Stimulated activated CD4-positive, alpha-beta T cell treated with anti-CD3 and anti-CD28 coated beads, TNF-alpha, amount 100 ng/mL, for 48 hours (primary cell): ENCODE measurements around the gene MAMSTR.
"Not testable (repeated sequence)": the region's sequence is repeated elsewhere in the genome, so short reads cannot be mapped to it uniquely, and the experiment has no call there.

Source experiments
- DNase-seq, 3 donors: peaks; one replicate each; pipeline ENCODE4 v3.0.0-alpha.2; 2020; ENCODE audit warnings: low read depth in 3 of 3

Gene MAMSTR

DNA sequence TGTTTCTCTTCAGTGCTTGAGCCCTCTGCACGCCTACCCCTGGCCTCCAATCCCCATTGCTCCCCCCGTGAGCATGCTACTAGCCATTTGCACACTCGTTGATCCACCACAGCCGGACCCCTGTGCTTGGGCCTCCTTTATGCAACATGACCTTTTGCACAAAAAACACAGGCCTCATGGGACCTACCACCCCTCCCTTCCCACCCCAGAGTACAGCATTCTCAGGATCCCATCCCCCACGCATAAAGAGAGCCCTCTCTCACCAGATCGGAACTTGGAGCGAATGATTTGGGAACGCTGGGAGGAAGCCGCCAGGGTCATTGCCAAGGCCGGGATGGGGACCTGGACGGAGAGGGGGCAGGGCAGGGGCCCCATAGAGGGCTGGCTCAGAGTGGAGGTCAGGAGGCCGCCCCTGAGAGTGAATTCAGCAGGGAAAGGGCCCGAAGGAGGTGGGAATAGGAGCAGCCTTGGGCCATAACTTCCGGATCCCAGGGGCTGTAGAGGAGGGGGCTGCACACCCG is 754 bp downstream of the MAMSTR start:
- no peak for DNase-seq

DNA sequence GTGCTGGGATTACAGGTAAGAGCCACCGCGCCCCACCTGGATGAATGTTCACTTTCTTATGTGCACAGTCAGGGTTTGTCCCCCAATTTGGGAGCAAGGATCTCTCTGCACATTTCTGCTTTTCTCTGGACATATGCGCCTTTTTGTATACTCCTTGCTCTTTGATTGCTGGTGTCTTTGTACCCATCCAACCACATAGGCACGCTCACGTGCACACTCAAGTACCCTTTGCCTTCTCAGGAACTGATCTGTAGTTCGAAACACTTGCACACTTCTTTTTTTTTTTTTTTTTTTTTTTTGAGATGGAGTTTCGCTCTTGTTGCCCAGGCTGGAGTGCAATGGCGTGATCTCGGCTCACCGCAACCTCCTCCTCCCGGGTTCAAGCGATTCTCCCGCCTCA is 1.4 kb downstream of the MAMSTR start:
- DNase-seq = not testable (repeated sequence)

DNA sequence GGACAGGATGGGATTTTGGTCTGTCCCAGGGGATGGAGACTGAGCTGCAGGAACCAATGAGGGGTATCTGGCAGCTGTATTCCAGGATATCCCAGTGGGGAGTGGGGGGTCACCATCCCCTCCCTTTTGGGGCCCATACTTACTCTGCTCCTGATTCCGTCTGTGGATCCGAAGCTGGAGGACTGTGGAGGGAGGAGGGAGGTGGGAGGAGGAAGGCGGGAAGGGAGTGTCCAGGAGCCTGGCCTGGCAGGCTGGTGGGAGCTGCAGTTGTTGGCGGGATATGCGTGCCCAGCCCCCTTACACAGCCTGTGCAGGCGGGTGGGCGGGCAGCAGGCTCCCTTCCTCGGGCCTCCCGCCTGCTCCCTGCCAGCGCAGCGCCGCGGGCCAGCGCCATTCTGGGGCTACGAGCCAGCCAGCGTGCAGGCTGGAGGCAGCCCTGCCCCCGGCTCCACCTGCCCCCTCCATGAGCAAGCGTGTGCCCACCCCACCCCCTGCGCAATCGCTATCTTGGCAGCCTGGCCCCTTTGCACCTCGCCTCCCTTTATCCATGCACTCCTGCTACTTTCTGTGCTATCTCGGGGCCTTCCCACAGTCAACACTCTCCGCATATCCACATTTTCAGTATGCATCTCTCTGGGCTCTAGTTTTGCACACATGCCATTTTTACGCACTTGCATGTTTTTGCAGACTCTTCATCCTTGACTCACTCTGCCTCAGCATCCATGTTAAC is 2.8 kb downstream of the MAMSTR start:
- no peak for DNase-seq

DNA sequence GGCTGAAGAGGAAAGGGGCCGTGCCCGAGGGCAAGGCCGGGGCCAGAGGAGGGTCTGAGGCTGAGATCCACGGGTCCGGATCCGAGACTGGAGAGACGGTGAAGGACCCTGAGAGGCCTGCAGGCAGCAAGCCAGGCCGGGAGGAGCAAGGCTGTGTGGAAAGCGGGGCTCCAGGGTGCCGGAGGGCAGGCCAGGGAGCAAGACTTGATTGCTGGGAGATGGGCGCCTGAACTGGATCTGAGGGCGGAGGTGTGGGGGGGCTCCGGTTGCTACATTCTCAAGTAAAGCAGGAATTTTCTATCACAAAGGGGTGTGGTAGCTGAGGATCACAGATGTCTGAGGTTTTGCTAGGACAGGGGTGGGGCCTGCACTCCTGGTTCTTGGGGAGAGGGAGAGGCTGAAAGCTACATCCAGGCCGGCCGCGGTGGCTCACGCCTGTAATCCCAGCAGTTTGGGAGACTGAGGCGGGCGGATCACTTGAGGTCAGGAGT is 3.8 kb downstream of the MAMSTR start:
- DNase-seq = no peak

DNA sequence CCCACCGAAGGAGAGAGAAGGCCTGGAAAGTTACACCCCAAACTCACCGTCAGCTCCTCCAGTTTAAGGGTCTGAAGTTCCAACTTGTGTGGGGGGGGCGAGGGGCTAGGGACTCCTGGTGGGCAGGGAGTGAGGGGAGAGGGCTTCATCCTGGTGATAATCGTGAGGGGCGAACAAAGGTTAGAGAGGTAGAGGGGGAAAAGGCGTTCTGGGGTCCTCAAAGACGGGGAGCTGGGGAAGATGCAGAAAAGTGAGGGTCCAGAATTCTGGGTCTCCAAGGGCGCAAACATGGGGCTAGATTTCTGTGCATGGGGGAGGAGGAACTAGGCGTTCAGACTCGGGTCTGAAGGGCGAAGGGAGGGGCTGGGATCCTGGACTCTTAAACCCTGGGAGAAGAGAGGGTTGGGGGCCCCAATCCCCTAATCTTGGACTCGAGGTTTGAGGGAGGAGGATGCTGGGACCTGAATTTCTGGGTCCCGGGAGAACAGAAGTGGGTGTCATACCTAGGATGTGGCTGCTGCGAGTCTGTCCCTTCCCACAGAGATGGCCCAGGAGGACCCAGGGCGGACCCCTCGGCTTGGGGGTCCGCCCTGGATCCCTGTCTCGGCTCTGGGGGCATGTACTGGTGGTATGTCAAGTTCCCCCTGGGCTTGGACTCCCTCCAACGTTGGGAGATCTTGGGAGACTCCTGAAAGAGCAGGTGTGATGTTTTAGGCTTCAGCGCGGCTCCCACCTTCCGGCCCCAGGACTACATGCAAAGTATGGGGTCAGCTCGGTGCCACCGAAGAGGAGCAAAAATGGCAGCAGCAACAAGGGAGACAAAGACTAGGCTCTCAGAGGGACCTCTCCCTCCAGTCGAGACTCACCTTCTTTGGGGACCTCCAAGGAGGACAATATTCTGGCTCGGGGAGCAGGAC is 4.5 kb downstream of the MAMSTR start:
- no peak for DNase-seq

DNA sequence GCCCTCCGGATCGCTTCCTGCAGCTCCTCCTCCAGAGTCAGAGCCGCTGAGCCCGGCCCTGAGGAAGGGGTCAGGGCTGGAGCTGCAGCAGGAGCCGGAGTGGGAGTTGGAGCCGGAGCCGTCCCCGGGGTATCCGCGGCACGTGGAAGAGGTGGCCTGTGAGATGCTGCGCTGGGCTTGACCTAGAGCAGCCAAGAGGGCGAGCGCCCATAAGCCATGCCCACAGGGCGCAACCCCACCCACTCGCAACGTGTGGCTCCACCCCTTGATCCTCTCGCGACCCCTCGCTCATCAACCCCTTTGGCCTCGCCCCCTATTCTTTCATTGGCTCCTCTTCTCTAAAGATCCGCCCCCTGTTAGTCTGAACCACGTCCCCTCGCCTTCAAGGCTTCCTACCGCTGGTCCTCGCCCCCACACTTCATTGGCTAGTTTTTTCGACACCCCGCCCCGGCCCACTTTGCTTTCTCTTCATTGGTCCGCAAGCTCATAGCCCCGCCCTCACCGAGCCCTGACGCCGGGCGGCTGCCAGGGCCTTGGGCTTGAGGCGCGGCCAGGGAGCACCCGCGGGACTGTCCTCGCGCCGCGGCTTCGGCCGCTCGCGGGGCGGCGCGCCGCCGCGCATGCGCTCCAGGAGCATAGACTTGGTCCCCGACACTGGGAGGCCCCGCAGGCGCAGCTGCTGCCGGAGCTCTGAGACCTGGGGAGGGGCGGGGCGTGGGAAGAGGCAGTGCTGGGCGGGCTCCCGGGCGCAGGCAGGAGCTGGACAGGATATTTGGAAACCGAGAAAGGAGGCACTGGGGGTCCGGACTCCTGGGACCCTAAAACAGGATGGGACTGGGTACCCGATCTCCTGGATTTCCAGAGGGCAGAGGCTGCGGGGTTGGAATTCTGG is 5.4 kb downstream of the MAMSTR start:
- DNase-seq = peak; percentile 97 to 98 (median 97)

DNA sequence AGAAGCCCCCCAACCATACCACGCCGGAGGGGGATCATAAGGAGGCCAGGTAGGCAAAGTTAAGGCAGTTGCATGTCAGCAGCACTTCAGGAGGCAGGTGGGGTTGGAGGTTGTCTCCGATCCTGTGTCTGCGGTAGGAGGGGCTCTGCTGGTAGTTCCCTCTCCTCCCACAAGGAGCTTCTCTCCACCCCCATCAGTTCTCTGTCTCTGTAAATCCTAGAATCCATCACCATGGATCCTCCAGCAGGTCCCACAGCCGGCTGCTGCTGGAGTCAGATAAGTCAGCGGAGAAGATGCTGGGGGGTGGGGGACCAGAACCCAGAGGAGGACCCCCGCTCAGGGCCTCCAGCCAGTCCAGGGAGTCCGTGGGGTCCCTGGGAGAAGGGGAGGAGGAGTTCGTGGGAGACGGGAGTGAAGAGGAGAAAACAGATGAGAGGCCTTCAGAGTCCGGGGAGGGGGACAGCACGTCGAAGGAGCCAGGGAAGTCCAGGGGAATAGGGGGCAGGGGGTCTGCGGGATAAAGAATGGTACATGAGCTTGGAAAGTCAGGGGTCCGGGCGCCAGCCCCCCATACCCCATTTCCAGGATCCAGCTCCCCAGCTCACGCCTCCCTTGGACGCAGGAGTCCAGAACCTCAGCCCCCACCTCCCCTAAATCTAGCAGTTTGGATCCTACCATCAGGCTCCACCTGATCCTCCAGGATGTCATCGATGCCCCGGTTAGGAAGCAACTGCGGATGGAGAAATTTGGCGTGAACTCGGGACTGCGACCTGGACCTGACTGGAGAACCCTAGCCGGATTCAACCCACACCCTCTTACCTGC is 6.3 kb downstream of the MAMSTR start:
- no peak for DNase-seq

DNA sequence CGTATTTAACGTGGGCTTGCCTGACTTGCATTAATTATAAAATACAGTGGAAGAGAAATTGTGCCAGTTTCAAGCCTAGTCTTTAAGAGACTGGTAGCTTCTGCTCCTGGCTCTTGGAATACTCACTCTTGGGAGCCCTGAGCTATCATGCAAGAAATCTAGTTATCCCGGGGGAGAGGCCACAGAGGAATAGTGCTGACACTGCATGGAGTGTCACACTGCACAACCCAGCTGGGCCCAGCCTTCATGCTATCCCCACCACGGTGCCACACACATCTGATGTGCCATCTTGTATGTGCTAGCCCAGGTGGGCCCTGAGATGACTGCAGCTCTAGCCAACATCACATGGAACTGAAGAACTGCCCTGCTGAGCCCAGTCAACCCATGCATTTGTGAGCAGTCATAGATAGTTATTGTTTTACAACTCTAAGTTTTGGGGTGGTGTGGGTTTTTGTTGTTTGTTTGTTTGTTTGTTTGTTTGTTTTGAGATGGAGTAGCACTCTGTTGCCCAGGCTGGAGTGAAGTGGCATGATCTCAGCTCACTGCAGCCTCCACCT is 8.3 kb downstream of the MAMSTR start:
- DNase-seq = no peak

DNA sequence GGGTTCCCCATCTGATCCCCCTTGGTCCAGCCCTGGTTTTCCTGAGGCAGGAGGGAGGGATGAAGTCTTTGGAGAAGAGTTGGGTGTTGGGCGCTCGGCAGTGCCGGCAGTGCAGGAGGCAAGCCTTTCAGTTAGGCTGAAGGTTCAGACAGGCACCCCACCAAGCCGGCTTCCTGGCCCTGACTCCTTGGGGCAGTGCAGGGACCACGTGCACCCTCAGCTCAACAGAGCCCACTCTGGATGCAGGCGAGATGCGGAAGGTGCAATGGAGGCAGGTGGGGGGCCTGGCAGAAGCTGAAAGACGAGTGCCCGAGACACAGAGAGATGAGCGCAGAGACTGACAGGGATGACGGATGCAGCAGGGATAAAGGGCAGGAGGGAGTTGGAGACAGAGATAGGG is 11.1 kb downstream of the MAMSTR start:
- DNase-seq = no peak

DNA sequence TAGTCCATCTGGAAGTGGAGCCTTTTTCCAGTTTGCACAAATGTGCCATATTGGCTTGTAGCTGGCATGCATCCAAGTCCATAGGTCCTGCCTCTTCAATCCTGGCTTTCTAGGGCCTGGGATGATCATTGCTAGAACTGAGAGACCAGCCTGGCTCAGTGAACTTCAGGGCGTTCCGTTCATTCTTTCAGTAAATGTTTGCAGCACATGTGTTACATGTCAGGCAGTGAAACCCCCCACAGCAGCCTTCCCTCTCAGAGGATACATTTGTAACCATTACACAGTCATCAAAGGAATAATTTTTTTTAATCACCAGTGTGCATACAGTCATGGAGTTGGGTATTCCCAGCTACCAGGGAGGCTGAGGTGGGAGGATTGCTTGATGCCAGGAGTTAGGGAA is 14.1 kb downstream of the MAMSTR start:
- DNase-seq = no peak

DNA sequence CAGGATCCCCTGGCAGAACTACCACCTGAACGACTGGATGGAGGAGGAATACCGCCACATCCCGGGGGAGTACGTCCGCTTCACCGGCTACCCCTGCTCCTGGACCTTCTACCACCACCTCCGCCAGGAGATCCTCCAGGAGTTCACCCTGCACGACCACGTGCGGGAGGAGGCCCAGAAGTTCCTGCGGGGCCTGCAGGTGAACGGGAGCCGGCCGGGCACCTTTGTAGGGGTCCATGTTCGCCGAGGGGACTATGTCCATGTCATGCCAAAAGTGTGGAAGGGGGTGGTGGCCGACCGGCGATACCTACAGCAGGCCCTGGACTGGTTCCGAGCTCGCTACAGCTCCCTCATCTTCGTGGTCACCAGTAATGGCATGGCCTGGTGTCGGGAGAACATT is 16.2 kb downstream of the MAMSTR start:
- DNase-seq = no peak

DNA sequence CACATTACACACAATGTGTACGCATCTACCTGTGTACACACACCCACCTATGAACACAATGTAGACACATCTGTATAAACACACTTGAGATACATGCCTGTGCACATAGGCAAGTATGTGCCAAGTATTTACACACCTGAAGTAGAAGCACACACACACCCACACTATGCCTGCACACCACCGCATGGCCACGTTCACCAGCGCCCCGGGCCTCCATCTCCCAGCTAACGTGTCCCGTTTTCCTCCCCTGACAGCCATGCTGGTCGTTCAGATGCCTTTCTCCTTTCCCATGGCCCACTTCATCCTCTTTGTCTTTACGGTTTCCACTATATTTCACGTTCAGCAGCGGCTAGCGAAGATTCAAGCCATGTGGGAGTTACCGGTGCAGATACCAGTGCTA is 16.8 kb downstream of the MAMSTR start:
- no peak for DNase-seq

DNA sequence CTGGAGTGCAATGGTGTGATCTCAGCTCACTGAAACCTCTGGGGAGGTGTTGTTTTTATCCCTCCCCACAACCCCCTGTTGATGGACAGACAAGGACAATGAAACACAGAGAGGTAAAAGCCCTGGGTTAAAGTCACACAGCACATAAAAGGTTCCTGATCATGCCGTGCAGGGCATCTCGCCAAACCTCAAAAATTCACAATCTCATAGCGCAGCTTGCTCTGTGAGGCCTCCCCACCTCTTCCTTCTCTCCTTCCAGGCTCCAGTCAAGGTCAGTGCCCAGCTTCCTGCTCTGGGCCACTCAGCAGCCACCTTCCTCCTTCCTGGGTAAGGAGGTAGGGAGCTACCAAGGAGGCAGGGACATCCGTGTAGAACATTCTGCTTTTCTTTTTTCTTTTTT is 21.5 kb downstream of the MAMSTR start:
- DNase-seq = no peak

DNA sequence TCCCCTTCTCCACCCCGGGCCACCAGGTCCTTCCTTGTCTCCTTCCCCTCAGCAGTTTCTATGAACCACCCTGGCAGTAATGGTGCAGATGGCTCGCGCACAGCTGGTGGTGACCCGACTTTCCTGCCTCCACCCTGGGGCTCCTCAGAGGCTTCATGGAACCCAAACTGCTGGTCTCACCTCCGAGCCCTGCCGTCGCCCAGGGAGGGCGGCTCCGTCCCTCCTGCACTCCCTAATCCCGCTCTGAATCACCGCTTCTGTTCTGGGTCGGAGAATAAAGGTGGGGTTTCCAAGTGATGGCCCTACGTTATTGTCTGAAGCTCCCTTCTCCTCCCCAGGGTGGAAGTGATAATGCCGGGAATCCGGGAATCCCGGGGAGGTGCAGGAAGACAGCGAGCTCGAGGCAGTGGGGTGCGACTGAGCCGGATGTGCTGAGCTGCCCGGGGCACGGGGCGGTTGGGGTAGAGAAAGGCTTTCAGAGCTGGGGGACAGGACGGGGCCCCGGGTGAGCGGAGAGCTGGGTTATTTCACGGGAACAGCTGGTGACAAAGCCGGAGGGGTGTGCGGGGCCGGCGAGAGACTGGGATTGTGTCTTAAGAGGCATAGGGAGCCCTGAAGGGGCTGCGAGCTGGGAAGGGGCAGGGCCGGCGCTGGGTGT is 23.0 kb downstream of the MAMSTR start:
- DNase-seq = no peak

DNA sequence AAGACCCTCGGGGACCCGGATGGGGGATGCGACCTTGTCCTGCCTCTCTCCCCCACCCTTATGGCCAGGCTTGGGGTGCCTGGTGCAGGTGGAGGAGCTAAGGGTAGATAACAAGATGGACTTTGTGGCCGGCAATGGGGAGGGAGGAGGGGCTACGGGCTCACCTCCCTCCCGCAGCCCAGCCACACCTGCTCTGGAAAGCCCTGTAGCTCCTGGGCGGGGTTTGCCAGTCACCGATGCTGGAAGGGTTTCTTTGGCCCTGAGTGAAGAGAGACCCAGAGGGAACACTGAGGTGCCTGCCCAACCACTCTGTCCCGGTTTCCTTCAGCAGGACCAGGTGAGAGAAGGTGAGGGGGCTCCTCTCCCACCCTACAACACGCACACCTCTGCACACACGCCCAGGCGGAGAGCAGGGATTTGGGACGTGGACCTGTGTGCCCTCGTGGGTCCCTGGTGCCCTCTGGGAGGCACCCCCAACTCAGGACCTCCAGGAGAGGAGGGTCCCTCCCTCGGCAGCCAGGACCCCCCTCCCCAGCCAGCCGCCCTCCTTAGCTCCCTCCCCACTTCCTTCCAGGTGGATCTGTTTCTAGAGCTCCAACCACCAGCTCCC is 23.7 kb downstream of the MAMSTR start, which contains the start of gene FUT2:
FUT2 (plus strand) TSS at position 229 of the 610 bp plus-strand sequence. CDS start 6,986 bp downstream, outside the sequence.
- DNase-seq = no peak

DNA sequence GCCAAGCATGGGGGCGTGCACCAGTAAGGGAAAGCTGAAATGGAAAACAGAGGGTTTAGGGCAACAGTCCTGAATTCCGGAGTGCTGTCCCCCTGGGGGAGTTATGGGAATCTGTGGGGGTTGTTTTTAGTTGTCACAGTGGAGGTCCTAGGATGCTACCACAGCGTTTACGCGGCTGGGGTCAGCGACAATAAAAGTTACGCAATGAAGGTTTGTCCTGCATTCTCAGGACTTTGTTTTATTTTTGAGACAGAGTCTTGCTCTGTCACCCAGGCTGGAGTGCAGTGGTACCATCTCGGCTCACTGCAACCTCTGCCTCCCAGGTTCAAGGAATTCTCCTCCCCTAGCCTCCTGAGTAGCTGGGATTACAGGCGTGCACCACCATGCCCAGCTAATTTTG is 25.9 kb downstream of the MAMSTR start:
- DNase-seq = not testable (repeated sequence)

DNA sequence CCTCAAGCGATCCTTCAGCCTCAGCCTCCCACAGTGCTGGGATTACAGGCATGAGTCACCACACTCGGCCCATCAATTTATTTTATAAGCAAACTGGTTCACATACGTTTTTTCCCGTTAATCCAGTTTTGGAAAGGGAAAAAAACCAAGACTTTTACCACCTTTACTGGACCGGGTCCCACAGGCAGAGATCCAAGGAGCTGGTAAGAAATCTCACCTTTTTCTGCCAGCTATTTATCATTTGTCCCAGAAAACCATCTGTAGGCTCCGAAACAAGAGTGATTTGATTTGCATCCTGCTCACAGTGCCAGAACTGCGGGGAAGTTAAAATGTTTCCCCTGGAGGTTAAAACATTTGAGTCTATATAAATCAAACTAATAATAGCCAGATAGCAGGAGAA is 30.1 kb downstream of the MAMSTR start:
- no peak for DNase-seq

DNA sequence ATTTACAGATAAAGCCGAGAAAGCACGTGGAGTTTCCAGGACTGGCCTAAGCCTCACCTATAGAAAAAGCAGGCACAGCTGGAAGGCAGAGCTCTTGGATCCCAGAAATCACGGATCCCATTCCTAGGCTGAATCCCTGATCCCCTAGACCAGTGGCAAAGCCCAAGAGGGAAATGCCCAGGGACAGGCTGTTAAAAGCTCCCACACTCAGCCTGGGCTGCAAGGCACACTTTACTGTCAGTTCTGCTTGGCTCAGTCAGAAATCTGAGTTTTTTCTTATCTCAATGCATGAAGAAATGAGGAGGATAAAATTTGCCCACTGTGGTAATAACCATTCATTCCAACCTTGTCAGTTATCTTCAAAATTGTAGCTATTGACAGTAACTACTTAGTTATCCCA is 31.7 kb downstream of the MAMSTR start:
- DNase-seq = no peak

DNA sequence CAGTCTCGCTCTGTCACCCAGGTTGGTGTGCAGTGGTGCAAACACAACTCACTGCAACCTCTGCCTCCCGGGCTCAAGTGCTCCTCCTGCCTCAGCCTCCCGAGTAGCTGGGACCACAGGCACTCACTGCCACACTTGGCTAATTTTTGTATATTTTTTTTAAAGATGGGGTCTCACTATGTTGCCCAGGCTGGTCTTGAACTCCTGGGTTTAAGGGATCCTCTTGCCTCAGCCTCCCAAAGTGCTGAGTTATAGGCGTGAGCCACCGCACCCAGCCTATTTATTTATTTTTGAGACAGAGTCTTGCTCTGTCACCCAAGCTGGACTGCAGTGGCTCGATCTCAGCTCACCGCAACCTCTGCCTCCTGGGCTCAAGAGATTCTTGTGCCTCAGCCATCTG is 32.9 kb downstream of the MAMSTR start:
- not testable (repeated sequence) for DNase-seq
